GM11168 (cell line): ENCODE measurements around the gene MMP28.

Experiments used
- in situ Hi-C: fragments of 300-500 bp; cut with MboI; formaldehyde crosslinking; loops from one replicate; pipeline ENCODE4 v1.12.0; 2022; ENCODE audit warnings: low sequenced_read_pairs; ENCODE audit not compliant: unreplicated experiment

Gene MMP28

DNA sequence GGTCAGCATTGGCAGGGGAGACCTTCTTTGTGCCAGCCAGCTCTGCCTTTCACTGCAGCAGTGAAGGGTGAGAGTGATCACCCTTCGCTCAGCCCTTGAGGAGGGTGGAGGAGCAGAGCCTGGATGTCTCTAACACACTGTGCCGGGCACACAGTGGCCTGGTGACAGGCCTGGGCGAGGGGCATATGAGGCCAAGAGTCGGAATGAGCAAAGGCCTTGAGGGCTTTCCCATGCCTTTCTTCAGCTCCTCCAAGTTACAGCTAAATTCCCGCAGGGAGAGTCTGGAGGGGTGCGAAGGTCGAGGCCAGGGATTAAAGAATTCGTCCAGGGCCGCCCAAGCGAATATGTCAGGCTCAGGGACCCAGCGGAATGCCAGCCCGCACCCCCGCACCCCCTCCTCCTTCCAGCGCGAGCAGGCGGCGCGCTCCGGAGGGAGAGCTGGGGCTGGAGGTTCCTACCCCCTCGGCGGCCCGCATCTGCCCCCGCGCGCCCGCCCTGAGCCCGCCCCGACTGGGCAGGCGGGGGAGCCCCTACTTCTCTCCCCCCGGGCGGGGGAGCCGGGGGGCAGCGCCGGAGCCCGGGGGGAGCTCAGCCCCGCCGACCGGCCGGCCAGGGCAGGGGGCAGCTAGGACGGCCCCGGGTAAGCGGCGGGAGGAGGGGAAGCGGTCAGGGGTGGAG lies 64.1 kb downstream of the MMP28 start, which contains the start of gene RASL10B:
Gene RASL10B, plus strand, starts transcription at position 401 of the 678 bp plus-strand sequence. CDS start 3,546 bp downstream, outside the sequence.
- in situ Hi-C loops = loop anchor here (25.0 kb wide), 1 partner anchor 569 kb away; no protein-coding TSS in a partner anchor

DNA sequence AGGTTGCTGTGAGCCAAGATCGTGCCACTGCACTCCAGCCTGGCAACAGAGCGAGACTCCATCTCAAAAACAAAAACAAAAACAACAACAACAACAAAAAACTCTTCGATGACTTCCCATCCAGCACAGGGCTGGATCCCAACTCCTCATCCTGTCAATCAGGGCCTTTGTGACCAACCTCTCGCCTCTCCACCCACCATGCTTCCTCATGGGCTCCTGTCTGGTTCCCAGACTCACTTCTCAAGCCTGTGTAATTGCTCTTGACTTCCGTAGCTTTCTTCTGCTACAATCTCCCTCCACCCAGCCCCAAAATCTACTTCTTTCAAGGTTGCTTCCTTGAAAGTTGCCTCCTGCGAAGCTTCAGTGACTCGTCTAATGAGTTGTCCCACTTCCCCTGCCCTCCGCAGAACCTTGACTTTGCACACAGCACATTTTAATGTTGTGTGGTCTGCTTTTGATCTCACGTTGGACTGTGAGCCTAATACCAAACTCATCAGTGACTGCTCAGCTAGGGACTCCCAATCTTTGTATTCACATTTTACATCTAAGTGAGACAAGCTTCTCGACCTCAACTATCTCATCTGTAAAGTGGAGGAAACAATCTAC lies 64.9 kb downstream of the MMP28 start:
- in situ Hi-C loops = loop anchor here (25.0 kb wide), 1 partner anchor 568 kb away; no protein-coding TSS in a partner anchor

DNA sequence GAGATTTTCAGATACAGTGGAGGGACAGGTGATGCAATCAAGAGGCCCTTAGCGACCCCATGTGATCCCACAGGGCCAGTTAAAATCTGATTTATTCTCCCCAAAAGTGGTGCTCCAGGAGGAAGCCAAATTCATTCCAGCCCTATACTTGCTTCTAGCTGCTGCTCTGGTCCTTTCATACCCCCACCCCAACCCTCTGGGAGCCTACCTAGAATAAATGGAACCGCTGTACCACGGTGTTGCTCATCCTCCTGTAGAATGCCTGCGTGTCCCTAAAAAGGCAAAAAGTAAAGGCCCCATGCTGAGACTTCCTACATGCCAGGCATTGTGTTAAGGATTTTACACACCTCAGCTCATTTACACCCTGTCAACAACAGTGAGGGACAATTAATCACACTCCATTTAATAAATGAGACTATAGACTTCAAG lies 66.0 kb downstream of the MMP28 start:
- in situ Hi-C loops = loop anchor here (25.0 kb wide), 1 partner anchor 567 kb away; no protein-coding TSS in a partner anchor

GRCh38 chr17:35728551-35728950 lies 66.9 kb downstream of the MMP28 start:
- in situ Hi-C loops = loop anchor here (25.0 kb wide), 1 partner anchor 566 kb away; no protein-coding TSS in a partner anchor

- in situ Hi-C loops = loop anchor here (25.0 kb wide), 1 partner anchor 565 kb away; no protein-coding TSS in a partner anchor
Observed at GRCh38 chr17:35727635-35728034, 67.8 kb downstream of the MMP28 start.

DNA sequence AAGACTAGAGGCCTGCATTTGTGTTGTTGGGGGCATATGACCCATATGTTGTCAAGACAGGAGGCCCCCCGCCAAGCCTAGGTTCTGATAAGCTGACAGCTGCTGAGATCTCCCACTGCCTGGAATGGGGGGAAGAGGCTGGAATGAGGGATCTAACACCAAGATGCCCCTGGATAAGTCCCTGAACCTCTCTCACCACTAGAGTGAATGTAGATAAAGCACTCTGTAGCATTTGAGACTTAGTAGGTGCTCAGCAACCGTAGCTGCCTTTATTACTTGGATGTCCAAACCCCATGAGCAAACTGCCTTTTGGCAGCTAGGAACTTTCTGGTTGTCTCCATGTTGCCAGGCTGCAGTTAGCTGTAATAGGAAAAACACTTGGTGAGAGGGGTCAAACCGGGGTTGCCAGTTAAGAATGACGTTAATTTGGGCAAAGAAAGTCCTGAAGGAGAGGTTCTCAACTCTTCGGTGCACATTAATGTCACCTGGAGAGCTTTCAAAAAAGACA lies 68.4 kb downstream of the MMP28 start:
- in situ Hi-C loops = loop anchor here (25.0 kb wide), 1 partner anchor 565 kb away; no protein-coding TSS in a partner anchor

GRCh38 chr17:35726127-35726952 lies 69.1 kb downstream of the MMP28 start:
- in situ Hi-C loops = loop anchor here (25.0 kb wide), 1 partner anchor 564 kb away; no protein-coding TSS in a partner anchor

DNA sequence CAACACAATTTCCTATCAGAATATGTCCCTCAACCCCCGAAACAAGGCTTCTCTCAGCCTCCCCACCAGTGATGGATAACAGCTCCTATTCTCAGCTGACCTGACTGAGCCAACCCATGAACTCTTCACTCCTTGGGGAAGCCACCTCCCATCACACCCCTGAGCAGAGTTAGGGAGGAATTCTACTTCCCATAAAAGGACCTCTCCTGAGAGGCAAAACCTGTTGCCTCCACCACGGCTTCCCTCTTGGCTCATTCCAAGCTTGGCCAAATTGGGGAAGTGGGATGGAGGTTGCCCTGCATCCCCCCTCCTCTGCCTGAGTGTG lies 69.7 kb downstream of the MMP28 start:
- in situ Hi-C loops = loop anchor here (25.0 kb wide), 1 partner anchor 563 kb away; no protein-coding TSS in a partner anchor

DNA sequence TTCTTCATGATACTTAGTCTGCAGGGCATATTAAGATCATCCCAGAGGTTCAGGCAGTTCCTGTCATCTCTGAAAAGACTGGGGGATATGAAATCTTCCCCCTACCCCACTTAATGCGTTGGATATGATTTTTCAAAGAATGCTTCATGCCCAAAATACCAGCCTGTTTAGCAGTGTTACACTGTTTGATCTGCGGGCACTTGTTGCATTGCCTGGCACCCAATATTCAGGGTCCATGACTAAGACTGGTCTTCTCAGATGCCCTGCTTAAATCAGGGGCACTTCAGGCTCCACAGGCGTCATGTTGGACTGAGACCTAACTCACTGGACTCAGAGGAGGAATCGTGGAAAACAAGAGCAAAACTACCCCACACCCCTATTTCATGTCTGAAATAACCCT lies 70.4 kb downstream of the MMP28 start:
- in situ Hi-C loops = loop anchor here (25.0 kb wide), 1 partner anchor 563 kb away; no protein-coding TSS in a partner anchor

DNA sequence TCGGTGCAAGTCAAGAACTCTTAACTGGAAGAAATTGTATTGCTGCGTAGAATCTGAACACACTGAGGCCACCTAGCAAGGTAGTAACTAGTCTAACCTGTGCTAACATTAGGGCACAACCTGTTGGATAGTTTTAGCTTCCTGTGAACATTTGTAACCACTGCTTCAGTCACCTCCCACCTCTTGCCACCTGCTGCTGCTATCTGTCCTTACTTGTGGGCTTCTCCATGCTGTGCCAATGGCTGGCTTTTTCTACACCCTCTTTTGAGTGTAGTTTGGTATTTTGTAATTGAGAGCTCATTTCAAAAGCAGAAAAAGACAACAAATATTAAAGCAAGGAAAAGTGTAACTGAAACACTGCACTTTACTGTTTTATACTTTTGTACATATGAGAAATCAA lies 71.7 kb downstream of the MMP28 start:
- in situ Hi-C loops = no loop called here

- in situ Hi-C loops = no loop called here
Observed at GRCh38 chr17:35717475-35717874, 78.0 kb downstream of the MMP28 start.

GRCh38 chr17:35716897-35717465 lies 78.5 kb downstream of the MMP28 start:
- in situ Hi-C loops = no loop called here

DNA sequence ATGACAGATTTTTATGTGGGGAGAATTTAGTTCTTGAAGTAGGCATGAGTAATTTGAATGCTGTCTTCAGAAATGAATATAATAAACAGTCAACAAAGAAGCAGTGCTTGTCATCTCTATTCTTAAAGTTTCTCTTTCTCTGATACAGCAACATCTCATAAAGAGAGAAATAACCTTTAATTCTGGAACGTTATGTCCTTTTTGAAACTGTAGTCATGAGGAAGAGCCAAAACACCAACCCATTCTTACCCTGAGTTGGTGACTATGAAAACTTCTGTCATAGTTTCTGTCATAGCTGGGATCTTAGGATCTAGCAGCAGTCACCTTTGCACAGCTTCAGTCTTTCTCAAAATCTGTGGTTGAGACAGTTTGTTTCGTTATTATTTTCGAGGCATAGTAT lies 79.3 kb downstream of the MMP28 start:
- in situ Hi-C loops = no loop called here
